A673 (cell line): Measurements from ENCODE around the gene CHST9.

Experiments used
- EZH2 ChIP-seq: fragments of 200-600 bp; sonication (generic); IDR thresholded peaks from 2 replicates; pipeline ENCODE4 v1.6.1; 2017; ENCODE audit warnings: borderline replicate concordance, low read depth, mild to moderate bottlenecking, mixed read lengths, antibody characterized with exemption, low read length; ENCODE audit not compliant: poor library complexity, severe bottlenecking
- TF ChIP-seq, protein P1 (sequence below): fragments of 300-800, 200-600 bp; sonication (generic); conservative IDR thresholded peaks from 2 replicates; pipeline ENCODE4 v1.5.1; 2017; ENCODE audit warnings: low read depth, mild to moderate bottlenecking, antibody characterized with exemption, low read length, moderate library complexity, mixed read lengths

- TF ChIP-seq, protein P1, sequence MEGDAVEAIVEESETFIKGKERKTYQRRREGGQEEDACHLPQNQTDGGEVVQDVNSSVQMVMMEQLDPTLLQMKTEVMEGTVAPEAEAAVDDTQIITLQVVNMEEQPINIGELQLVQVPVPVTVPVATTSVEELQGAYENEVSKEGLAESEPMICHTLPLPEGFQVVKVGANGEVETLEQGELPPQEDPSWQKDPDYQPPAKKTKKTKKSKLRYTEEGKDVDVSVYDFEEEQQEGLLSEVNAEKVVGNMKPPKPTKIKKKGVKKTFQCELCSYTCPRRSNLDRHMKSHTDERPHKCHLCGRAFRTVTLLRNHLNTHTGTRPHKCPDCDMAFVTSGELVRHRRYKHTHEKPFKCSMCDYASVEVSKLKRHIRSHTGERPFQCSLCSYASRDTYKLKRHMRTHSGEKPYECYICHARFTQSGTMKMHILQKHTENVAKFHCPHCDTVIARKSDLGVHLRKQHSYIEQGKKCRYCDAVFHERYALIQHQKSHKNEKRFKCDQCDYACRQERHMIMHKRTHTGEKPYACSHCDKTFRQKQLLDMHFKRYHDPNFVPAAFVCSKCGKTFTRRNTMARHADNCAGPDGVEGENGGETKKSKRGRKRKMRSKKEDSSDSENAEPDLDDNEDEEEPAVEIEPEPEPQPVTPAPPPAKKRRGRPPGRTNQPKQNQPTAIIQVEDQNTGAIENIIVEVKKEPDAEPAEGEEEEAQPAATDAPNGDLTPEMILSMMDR: no peak
- TF ChIP-seq EZH2: no peak
Measured at GRCh38 chr18:27188309-27188708, 3.2 kb upstream of the CHST9 start.
